ENCODE measurements around the gene PRPSAP1.
"Not testable (repeated sequence)": the region's sequence is repeated elsewhere in the genome, so short reads cannot be mapped to it uniquely, and the experiment has no call there.

Gene PRPSAP1

DNA sequence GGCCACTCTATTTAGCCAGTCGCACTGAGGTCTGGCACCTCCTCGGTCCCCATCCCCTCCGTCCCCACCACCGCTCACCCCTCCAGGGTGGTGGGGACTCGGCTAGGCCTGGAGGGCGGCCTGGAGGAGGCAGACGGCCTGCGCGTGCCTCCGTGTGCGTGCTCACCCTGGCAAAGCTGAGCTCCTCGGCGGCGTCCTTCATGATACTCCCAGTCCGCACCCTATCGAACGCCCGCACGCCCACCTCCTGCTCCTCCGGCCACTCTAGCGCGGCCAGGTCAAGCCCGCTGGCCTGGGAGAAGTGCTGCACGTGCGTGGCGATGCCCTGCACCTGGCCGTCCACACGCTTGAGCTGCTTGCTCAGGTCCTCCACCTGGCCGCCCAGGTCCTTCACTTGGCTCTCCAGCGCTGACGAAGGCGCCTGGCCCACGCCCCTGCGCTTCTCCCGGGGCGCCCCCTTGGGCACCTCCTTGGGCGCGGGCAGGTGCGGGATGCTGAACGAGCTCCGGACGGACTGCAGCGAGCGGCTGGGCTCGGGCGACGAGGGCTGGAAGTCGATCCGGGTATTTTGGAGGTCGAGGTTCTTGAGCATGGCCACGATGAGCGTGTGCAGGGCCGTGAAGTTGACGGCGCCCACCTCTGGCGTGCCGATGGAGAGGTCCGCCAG, 46.3 kb downstream of the PRPSAP1 start:
- no peaks in the 10 kb centered on the region for H3K9me3 Mint-ChIP-seq
- H3K4me1 Mint-ChIP-seq (ENCODE audit: low read depth): peaks cover 1% of the 10 kb centered on the region
- H3K27ac Mint-ChIP-seq: no peak overlapping the region
- H3K4me3 Mint-ChIP-seq: no peak overlapping the region
- H3K36me3 Mint-ChIP-seq (ENCODE audit: low read depth): peaks cover 8% of the 10 kb centered on the region
- no peak for DNase-seq (ENCODE audit: low spot score)
- H3K27me3 Mint-ChIP-seq (ENCODE audit: low read depth): no peaks in the 10 kb centered on the region

DNA sequence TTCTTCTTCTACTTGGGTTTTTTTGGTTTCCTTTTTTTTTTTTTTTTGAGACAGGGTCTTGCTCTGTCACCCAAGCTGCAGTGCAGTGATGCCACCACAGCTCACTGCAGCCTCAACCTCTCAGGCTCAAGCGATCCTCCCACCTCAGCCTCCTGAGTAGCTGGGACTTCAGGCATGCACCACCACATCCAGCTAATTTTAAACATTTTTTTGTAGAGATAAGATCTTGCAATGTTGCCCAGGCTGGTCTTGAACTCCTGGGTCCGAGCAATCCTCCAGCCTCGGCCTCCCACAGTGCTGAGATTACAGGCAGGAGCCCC, 48.6 kb downstream of the PRPSAP1 start:
- not testable (repeated sequence) for H3K27ac Mint-ChIP-seq; H3K9me3 Mint-ChIP-seq; DNase-seq (ENCODE audit: low spot score)

GRCh38 chr17:76304226-76305134, 49.2 kb downstream of the PRPSAP1 start:
- no peaks in the 10 kb centered on the region for H3K27me3 Mint-ChIP-seq (ENCODE audit: low read depth)
- H3K9me3 Mint-ChIP-seq: no peaks in the 10 kb centered on the region
- H3K4me1 Mint-ChIP-seq (ENCODE audit: low read depth): peaks cover 1% of the 10 kb centered on the region
- H3K27ac Mint-ChIP-seq: no peak overlapping the region
- H3K4me3 Mint-ChIP-seq: no peak overlapping the region
- H3K36me3 Mint-ChIP-seq (ENCODE audit: low read depth): peaks cover 2% of the 10 kb centered on the region
- DNase-seq (ENCODE audit: low spot score): no peak

More for the DNA sequence above, 48.6 kb downstream of the PRPSAP1 start:
- H3K36me3 Mint-ChIP-seq (ENCODE audit: low read depth); H3K27me3 Mint-ChIP-seq (ENCODE audit: low read depth); H3K4me1 Mint-ChIP-seq (ENCODE audit: low read depth); H3K4me3 Mint-ChIP-seq: not testable (repeated sequence)

- peaks cover 3% of the 10 kb centered on the region for H3K4me1 Mint-ChIP-seq (ENCODE audit: low read depth)
- DNase-seq (ENCODE audit: low spot score): no peak
- H3K36me3 Mint-ChIP-seq (ENCODE audit: low read depth): no peaks in the 10 kb centered on the region
- no peaks in the 10 kb centered on the region for H3K27me3 Mint-ChIP-seq (ENCODE audit: low read depth)
- H3K4me3 Mint-ChIP-seq: no peak overlapping the region
- H3K27ac Mint-ChIP-seq: no peak overlapping the region
- no peaks in the 10 kb centered on the region for H3K9me3 Mint-ChIP-seq
These were observed 56.3 kb downstream of the PRPSAP1 start for GRCh38 chr17:76297436-76297835.

- DNase-seq (ENCODE audit: low spot score): no peak
- no peaks in the 10 kb centered on the region for H3K36me3 Mint-ChIP-seq (ENCODE audit: low read depth)
- no peak overlapping the region for H3K27ac Mint-ChIP-seq
- H3K27me3 Mint-ChIP-seq (ENCODE audit: low read depth): no peaks in the 10 kb centered on the region
- H3K4me1 Mint-ChIP-seq (ENCODE audit: low read depth): peaks cover 3% of the 10 kb centered on the region
- no peaks in the 10 kb centered on the region for H3K9me3 Mint-ChIP-seq
- H3K4me3 Mint-ChIP-seq: no peak overlapping the region
These were observed 56.8 kb downstream of the PRPSAP1 start for GRCh38 chr17:76296889-76297288.

- no peaks in the 10 kb centered on the region for H3K36me3 Mint-ChIP-seq (ENCODE audit: low read depth)
- no peaks in the 10 kb centered on the region for H3K27me3 Mint-ChIP-seq (ENCODE audit: low read depth)
- no peaks in the 10 kb centered on the region for H3K9me3 Mint-ChIP-seq
- peak overlapping the region; percentile 53 for H3K27ac Mint-ChIP-seq
- no peak for DNase-seq (ENCODE audit: low spot score)
- H3K4me3 Mint-ChIP-seq: no peak overlapping the region
- peaks cover 3% of the 10 kb centered on the region for H3K4me1 Mint-ChIP-seq (ENCODE audit: low read depth)
These were observed 57.5 kb downstream of the PRPSAP1 start for GRCh38 chr17:76296186-76296585.

GRCh38 chr17:76293106-76293505, 60.6 kb downstream of the PRPSAP1 start:
- no peaks in the 10 kb centered on the region for H3K9me3 Mint-ChIP-seq
- no peak overlapping the region for H3K27ac Mint-ChIP-seq
- H3K4me1 Mint-ChIP-seq (ENCODE audit: low read depth): no peaks in the 10 kb centered on the region
- H3K36me3 Mint-ChIP-seq (ENCODE audit: low read depth): no peaks in the 10 kb centered on the region
- no peak overlapping the region for H3K4me3 Mint-ChIP-seq
- no peaks in the 10 kb centered on the region for H3K27me3 Mint-ChIP-seq (ENCODE audit: low read depth)
- DNase-seq (ENCODE audit: low spot score): no peak

DNA sequence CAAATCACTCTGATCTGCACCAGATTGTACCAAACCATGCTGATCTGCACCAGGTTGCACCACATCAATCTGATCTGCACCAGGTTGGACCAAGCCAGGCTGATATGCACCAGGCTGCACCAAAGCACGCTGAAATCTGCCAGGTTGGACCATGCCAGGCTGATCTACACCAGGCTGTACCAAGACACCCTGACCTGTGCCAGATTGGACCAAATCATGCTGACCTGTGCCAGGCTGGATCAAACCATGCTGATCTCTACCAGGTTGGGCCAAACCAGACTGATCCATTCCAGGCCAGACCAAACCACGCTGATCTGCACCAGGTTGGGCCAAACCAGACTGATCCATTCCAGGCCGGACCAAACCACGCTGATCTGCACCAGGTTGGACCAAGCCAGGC, 61.1 kb downstream of the PRPSAP1 start:
- no peaks in the 10 kb centered on the region for H3K36me3 Mint-ChIP-seq (ENCODE audit: low read depth)
- H3K27me3 Mint-ChIP-seq (ENCODE audit: low read depth): no peaks in the 10 kb centered on the region
- no peak overlapping the region for H3K27ac Mint-ChIP-seq
- H3K4me3 Mint-ChIP-seq: no peak overlapping the region
- no peak for DNase-seq (ENCODE audit: low spot score)
- no peaks in the 10 kb centered on the region for H3K4me1 Mint-ChIP-seq (ENCODE audit: low read depth)
- no peaks in the 10 kb centered on the region for H3K9me3 Mint-ChIP-seq

DNA sequence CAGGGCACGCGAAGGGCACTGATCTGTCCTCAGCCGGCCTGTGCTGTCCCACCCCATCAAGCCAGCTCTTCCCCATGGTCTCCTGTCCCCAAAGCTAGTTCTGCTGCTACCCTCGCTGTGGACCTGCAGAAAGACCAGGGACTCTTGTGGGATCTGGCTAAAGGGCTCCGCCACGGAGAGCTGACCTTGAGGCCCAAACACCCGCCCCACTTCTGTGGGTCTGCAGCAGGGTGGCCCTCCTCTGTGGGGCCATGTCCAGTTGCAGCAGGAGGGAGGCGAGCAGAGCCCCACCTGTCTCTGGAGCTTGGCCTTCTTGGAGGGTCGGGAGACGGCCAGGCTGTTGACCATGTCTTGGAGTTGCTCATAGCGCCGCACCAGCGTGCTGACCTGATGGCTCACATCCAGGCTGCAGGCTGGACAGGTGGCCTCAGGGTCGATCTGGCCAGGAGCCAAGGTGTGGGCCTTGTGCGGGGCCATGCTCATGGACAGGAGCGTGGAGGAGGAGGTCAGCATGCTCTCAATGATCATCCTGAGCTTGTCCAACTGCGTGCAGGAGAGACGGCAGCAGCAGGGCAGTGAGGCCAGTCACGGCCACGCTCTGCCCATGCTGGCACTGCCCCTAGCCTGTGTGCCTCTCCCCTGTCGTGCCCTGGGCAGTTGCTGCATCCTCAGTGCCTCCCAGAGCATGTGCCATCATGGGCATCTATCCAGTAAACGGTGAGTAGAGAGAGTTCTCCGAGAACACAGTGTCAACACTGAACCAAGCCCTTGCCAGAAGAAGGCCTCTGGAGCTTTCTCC, 71.9 kb downstream of the PRPSAP1 start:
- Mint-ChIP-seq H3K4me1 (ENCODE audit: low read depth) (no peaks in the 10 kb centered on the region), H3K27ac (no peak overlapping the region), H3K4me3 (no peak overlapping the region), H3K27me3 (ENCODE audit: low read depth) (no peaks in the 10 kb centered on the region), H3K36me3 (ENCODE audit: low read depth) (no peaks in the 10 kb centered on the region), H3K9me3 (no peaks in the 10 kb centered on the region)
- DNase-seq (ENCODE audit: low spot score): no peak

DNA sequence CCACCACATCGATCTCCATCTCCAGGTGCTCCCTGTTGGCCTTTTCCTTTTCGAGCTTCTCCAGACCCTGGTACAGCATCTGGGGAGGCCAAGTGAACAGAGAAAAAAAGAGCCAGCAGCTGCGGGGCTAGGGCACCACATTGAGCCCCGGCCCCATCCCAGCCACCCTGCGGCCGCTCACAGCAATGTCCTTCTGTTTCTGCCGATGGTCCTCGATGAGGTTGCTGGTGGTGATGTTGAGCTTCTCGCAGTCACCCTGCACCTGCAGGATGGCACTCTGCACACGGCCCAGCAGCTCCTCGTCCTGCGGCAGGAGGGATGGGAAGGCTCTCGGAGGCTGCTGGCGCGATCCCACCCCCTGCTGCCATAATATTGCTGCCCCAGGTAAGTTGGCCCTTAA, 73.1 kb downstream of the PRPSAP1 start:
- Mint-ChIP-seq H3K36me3 (ENCODE audit: low read depth) (no peaks in the 10 kb centered on the region), H3K4me1 (ENCODE audit: low read depth) (no peaks in the 10 kb centered on the region), H3K27me3 (ENCODE audit: low read depth) (no peaks in the 10 kb centered on the region), H3K4me3 (no peak overlapping the region), H3K9me3 (no peaks in the 10 kb centered on the region), H3K27ac (no peak overlapping the region)
- DNase-seq (ENCODE audit: low spot score): no peak

DNA sequence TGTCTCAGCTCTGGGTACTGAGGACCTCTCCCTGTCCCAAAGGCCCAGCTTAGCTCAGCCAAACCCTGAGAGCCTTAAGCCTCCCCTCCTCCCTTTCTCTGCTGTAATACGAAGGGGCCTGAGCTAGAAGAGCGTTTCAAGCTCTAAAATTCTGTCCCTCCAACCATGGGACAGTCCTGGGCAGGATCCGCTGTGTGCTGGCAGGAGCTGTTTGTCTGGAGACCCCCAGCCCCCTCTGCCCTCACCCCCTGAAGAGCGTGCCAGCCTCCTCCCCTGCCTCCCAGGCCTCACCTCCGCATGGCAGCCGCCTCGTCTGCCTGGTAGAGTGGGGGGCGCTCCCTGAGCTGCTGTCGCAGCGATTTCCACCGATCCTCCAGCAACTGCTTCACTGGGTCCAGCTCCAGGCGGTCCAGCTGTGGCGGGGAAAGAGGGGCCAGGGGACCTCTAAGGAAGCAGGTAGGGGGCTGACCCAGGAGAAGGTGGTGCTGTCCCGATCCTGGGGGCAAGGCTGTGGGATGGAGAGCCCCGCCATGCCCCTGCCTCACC, 73.9 kb downstream of the PRPSAP1 start:
- H3K9me3 Mint-ChIP-seq: no peaks in the 10 kb centered on the region
- no peak for DNase-seq (ENCODE audit: low spot score)
- H3K27ac Mint-ChIP-seq: no peak overlapping the region
- peaks cover 1% of the 10 kb centered on the region for H3K4me1 Mint-ChIP-seq (ENCODE audit: low read depth)
- no peak overlapping the region for H3K4me3 Mint-ChIP-seq
- H3K27me3 Mint-ChIP-seq (ENCODE audit: low read depth): no peaks in the 10 kb centered on the region
- no peaks in the 10 kb centered on the region for H3K36me3 Mint-ChIP-seq (ENCODE audit: low read depth)

- H3K4me3 Mint-ChIP-seq: no peak overlapping the region
- peak; percentile 79 for DNase-seq (ENCODE audit: low spot score)
- H3K36me3 Mint-ChIP-seq (ENCODE audit: low read depth): no peaks in the 10 kb centered on the region
- H3K9me3 Mint-ChIP-seq: no peaks in the 10 kb centered on the region
- no peak overlapping the region for H3K27ac Mint-ChIP-seq
- H3K4me1 Mint-ChIP-seq (ENCODE audit: low read depth): peaks cover 2% of the 10 kb centered on the region
- H3K27me3 Mint-ChIP-seq (ENCODE audit: low read depth): no peaks in the 10 kb centered on the region
These were observed 74.6 kb downstream of the PRPSAP1 start for GRCh38 chr17:76278952-76279741.

- Mint-ChIP-seq H3K4me3 (no peak overlapping the region), H3K4me1 (ENCODE audit: low read depth) (peaks cover 3% of the 10 kb centered on the region), H3K9me3 (no peaks in the 10 kb centered on the region), H3K36me3 (ENCODE audit: low read depth) (no peaks in the 10 kb centered on the region), H3K27me3 (ENCODE audit: low read depth) (no peaks in the 10 kb centered on the region), H3K27ac (no peak overlapping the region)
- no peak for DNase-seq (ENCODE audit: low spot score)
These were observed 75.3 kb downstream of the PRPSAP1 start for GRCh38 chr17:76278268-76278908.

All from T-helper 2 cell treated with Interferon-gamma antibody and Interleukin-4, amounts not matched to agents 5 μg/mL and 100 μg/mL, for 36 hours (primary cell).